GM21619 (cell line): ENCODE data around the gene MSI2.
"Not testable (repeated sequence)": the region's sequence is repeated elsewhere in the genome, so short reads cannot be mapped to it uniquely, and the experiment has no call there.

ENCODE experiments used
- ATAC-seq: cut with Tn5 transposase; IDR thresholded peaks from one replicate; pipeline ENCODE4 v1.9.1; 2021; ENCODE audit not compliant: unreplicated experiment

The MSI2 gene

GRCh38 chr17:57288773-57289121, 32.4 kb downstream of the MSI2 start:
- ATAC-seq, result no peak

- ATAC-seq, result no peak
Measured at GRCh38 chr17:57289130-57289529, 32.8 kb downstream of the MSI2 start.

DNA sequence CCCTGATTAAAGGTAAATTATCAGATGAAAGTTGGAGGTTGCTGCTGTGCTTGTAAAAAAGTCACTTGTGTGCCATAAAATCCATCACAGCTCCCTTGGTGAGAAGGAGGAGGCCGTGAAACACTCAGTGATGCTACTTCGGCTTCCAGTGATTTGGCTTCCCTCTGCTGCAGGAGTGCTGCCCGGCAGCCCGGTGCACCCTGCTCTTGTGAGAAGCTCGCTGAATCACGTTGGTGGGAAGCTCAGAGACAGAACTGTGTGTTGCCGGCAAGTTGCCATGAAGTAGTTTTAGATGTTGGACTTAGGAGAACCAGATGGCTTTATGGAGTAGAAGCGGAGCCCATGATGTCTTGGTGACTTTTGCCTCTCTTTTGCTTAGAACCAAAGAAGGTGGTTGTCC, 33.3 kb downstream of the MSI2 start:
- no peak for ATAC-seq

GRCh38 chr17:57290981-57291380, 34.7 kb downstream of the MSI2 start:
- no peak for ATAC-seq

- ATAC-seq, result no peak
Measured at GRCh38 chr17:57292091-57292490, 35.8 kb downstream of the MSI2 start.

DNA sequence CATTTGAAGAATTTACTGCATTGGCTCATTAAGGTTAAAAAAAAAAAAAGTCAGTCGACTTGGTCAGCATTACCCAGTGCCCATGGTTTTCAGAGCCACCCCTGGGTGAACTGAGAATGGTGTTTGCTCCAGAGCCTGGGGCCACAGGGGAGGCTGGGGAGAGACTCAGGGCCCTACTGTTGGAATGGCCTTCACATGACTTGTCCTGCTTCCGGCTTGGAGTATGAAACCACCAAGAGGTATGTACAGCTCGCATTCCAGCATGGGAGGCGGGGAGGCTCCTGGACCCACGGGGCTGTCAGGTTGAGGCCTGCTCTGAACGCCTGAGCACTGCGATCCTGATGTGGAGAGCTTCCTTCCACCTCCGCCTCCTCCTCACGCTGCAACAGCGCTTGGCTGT, 36.8 kb downstream of the MSI2 start:
- no peak for ATAC-seq

DNA sequence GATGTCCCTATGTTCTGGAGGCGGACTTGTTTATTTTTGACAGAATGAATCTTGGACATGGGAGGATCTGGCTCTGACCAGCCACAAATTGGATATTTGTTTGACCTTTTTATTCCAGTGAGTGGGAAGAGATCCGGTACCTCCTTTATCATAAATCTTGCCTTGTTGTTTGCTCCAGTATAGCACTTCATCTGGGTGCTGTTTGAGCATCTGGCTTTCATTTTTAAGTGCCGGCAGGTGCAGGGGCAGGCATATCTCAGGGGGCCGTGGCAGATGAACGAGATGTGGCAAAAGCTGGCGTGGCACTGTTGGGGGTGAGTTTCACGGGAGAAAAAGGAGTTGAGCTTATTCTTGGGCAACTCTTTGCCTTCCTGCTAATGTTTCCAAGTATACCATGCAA, 37.8 kb downstream of the MSI2 start:
- no peak for ATAC-seq

DNA sequence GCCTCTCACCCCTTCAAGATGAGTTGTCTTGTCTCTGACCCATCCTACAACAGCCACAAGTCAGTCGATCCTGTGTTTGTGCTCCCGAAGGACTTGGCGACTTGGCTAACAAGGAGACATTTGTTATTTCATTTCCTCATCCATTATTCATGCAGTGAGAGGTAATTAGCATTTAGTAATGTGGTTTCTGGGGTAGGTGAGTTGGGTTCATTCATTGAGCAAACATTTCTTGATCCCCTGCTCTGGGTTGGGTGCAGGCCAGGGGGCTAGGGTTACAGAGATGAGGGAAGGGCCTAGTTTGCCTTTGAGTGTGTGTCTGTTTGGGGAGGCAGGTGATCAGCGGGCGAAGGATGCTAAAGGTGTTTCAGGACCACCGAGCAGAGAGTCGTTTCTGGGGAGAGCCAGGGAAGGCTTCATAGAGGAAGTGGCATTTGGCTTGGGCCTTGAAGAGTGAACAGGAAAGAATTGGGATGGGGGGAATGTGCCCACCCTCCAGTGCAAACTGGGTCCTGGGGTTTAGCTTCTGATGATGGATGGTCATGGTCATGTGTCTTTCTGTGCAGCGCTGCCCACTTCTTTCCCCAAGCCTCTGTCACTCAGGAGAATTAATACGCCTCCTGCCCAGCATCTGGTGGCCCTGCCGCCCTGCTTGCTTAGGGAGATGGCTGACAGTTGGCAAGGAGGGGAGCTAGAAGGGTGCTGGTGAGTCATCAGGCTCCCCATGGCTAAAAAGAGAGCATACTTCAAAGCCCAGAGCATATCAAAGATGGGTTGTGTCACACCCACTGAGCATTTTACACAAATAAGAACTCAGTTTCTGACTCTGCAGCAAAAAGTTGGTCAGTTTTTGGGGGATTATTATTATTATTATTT, 38.5 kb downstream of the MSI2 start:
- ATAC-seq, result no peak

- no peak for ATAC-seq
Measured at GRCh38 chr17:57295526-57296023, 39.3 kb downstream of the MSI2 start.

- no peak for ATAC-seq
Measured at GRCh38 chr17:57296231-57296630, 39.9 kb downstream of the MSI2 start.

- no peak for ATAC-seq
Measured at GRCh38 chr17:57299176-57299575, 42.9 kb downstream of the MSI2 start.

DNA sequence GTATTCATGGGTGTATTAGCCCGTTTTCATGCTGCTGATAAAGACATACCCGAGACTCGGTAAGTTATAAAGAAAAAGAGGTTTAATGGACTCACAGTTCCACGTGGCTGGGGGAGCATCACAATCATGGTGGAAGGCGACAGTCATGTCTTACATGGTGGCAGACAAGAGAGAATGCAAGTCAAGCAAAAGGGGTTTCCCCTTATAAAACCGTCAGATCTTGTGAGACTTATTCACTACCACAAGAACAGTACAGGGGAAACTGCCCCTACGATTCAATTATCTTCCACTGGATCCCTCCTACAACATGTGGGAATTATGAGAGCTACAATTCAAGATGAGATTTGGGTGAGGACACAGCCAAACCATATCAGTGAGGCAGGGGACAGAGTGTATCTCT, 44.3 kb downstream of the MSI2 start:
- not testable (repeated sequence) for ATAC-seq

DNA sequence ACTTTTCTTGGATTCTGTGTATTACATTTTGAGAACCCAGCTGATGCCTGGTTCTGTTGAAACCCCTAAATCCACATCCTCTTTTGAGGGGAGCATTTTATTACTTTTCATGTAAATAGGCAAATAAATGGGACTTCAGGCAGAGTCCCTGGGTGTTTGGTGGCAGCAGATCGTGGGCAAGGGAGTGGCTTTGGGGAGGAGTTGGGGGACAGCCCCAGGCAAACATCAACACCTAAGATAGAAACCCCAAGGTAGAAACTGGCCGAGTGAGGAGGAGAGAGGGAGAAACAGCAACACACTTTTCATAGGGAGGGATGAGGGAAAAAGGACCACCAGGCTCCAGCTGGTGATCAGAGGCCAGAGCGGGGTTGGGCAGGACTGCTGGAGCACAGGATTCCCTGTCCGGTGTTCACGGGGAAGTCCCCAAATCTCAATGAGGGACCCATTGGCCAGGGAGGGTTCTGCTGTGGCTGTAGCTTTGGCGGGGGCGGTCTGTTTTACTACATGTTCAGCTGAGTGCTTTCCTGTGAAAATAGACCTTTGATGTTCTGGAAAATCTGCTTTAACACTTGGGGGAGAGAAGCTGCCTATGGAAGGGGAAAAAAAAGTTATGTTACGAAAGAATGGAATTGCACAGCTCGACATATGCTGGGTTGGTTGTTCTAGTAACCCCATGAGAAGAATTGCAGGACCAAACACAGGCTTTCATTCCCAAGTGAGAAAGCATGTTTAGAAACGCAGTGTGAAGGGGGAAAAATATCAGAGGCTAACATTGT, 46.6 kb downstream of the MSI2 start:
- no peak for ATAC-seq

- no peak for ATAC-seq
Measured at GRCh38 chr17:57305144-57305728, 48.9 kb downstream of the MSI2 start.

DNA sequence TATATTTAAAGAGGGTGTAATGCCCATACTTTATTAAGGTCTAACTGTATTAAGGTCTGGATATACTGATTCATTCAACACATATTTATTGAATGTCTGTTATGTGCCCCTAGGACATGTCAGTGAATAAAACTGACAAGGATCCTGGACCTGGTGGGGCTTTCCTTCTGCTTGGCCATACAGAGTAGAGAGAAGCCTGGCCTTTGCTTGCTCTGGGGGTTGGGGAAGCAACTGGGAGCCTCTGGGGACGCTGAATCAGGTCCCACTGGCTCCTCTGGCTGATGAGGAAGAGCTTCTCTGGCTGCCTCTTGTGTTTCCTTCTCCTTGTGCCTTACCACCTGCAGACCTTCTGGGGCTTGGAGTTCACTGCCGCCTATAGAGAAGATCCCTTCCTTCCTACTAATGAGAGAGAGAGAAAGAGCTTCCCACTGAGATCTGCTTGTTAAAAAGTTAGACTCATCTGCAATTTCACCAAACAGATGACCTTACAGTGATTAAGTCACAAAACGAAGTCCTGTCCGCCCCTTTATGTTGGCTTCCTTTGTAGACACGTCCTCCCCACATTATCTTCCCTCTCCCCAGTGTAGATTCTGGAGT, 49.7 kb downstream of the MSI2 start:
- no peak for ATAC-seq

GRCh38 chr17:57308543-57309186, 52.3 kb downstream of the MSI2 start:
- ATAC-seq, result no peak

GRCh38 chr17:57309479-57309878, 53.2 kb downstream of the MSI2 start:
- ATAC-seq, result no peak

DNA sequence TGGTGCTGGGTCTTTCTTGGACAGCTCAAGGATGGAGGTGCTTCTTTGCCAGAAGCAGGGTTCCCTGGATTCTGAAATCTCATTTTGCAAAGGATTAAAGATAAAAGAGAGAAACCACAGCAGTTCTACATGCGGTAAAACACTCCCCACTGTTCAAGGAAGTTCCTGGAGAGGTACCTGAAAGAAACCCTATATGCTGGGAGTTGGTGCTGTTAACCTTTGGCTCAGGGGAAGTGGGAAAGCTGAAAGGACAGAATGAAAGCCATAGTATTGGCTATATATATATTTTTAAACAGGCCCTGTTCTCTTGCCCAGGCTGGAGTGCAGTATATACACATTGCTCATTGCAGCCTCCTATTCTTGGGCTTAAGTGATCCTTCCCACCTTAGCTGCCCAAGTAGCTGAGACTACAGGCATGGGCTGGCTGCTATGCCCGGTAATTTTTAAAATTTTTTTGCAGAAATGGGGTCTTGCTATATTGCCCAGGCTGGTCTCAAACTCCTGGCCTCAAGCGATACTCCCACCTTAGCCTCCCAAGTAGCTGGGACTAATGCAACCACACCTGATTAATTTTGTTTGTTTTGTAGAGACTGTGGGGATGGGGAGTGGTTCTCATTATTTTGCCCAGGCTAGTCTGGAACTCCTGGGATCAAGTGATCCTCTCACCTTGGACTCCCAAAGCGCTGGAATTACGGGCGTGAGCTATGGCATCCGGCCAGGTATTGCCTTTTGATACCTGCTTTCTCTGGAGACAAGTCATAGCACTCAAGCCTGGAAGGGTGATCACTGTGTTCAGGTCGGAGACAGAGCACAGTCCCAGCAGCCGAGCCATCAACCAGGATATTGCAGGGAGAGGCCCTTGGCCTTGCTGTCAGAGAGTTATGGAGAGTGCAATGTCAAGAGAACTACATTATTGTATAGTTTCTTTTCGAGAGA, 55.2 kb downstream of the MSI2 start:
- ATAC-seq, result no peak

- no peak for ATAC-seq
Measured at GRCh38 chr17:57312242-57312641, 55.9 kb downstream of the MSI2 start.
